GF-D8 (cell line): ENCODE results near the gene TCEAL8.

ENCODE experiments used
- DNase-seq: peaks from one replicate; lab custom pipeline; 2025; lab: John Stamatoyannopoulos, UW

The TCEAL8 gene

GRCh38 chrX:103214870-103215424 is 40.0 kb downstream of the TCEAL8 start, which contains the start of gene BEX4:
BEX4 (plus strand) TSS chrX:103215108; CDS start chrX:103216154, 1,046 bp downstream.
- DNase-seq, result no peak

- DNase-seq, result no peak
These were observed 42.1 kb downstream of the TCEAL8 start for GRCh38 chrX:103212749-103213457.

- DNase-seq, result no peak
These were observed 43.8 kb downstream of the TCEAL8 start for GRCh38 chrX:103211012-103211715.

GRCh38 chrX:103210056-103210455 is 44.9 kb downstream of the TCEAL8 start:
- no peak for DNase-seq
